Esophagus muscularis mucosa (tissue), 4 donors: ENCODE measurements around the gene WDR3. TPM values are rescaled to one million over a fixed set of nuclear protein-coding genes. Genes with fewer than 3 reads are reported as not detected.

Experiments used
- DNase-seq: peaks from one replicate; pipeline ENCODE4 v3.0.0-alpha.2; 2017; ENCODE audit errors: extremely low spot score
- H3K27ac ChIP-seq, 4 donors: fragments of 200-600 bp; sonication (generic); replicated peaks in 1 of 4; 1 replicate in 3 of 4; 2 replicates in 1 of 4; pipeline ENCODE4 v1.5.1; 2016 to 2019; ENCODE audit warnings: mild to moderate bottlenecking in 1 of 4
- H3K27me3 ChIP-seq, 4 donors: fragments of 200-600 bp; sonication (generic); one replicate each; pipeline versions ENCODE4 v1.5.1 to v1.6.0; 2016 to 2019
- H3K36me3 ChIP-seq, 4 donors: fragments of 200-600 bp; sonication (generic); one replicate each; pipeline ENCODE4 v1.5.1; 2016 to 2019
- H3K4me1 ChIP-seq, 4 donors: fragments of 200-600 bp; sonication (generic); one replicate each; pipeline ENCODE4 v1.5.1; 2016 to 2019
- H3K4me3 ChIP-seq, 4 donors: fragments of 200-600 bp; sonication (generic); 1 replicate in 2 of 4; 2 replicates in 2 of 4; pipeline ENCODE4 v1.5.1; 2016 to 2019; ENCODE audit warnings: mild to moderate bottlenecking in 4 of 4, moderate library complexity in 1 of 4
- H3K9me3 ChIP-seq, 4 donors: fragments of 200-600 bp; sonication (generic); 1 replicate in 3 of 4; 2 replicates in 1 of 4; pipeline ENCODE4 v1.5.1; 2016 to 2019
- EP300 ChIP-seq: sonication (generic); formaldehyde crosslinking; IDR thresholded peaks from one replicate; pipeline ENCODE4 v1.6.1; 2017; ENCODE audit warnings: antibody characterized with exemption
- POLR2A ChIP-seq: fragments of 450-650 bp; IDR thresholded peaks from one replicate; pipeline ENCODE4 v1.6.1; 2017; ENCODE audit warnings: antibody characterized with exemption, moderate library complexity, mild to moderate bottlenecking, low read depth
- POLR2AphosphoS5 ChIP-seq, 2 donors: sonication (generic); formaldehyde crosslinking; IDR thresholded peaks; one replicate each; pipeline ENCODE4 v1.6.1; 2017; ENCODE audit warnings: antibody characterized with exemption in 2 of 2
- WGBS: methylation state at CpG from one replicate; pipeline ENCODE4 v1.1.5; 2018; 5-methylcytosine and 5-hydroxymethylcytosine counted together
- intact Hi-C: fragments of 100-400 bp; cut with DNase I; formaldehyde crosslinking; loops from one replicate; pipeline ENCODE4 v1.15.1; 2023
- total RNA-seq, 4 donors: library from RNA; depleted of rRNA; stranded (reverse); fragments of >200 nt; gene quantifications; one replicate each; pipeline versions ENCODE4 v1.1.0 to v1.2.1, GENCODE V29; 2016
- TF ChIP-seq, protein P1 (sequence below), 3 experiments: fragments of 200-600 bp in 2 of 3; fragments of 450-650 bp in 1 of 3; sonication (generic) in 2 of 3; IDR thresholded peaks; one replicate each; pipeline ENCODE4 v1.5.1; 2017 to 2019; ENCODE audit warnings: antibody characterized with exemption in 3 of 3, mild to moderate bottlenecking in 2 of 3, moderate library complexity in 1 of 3

The WDR3 gene
- total RNA-seq, 4 donors from 2014 or later, result 6.2 to 12.4 (median 9.1) TPM

DNA sequence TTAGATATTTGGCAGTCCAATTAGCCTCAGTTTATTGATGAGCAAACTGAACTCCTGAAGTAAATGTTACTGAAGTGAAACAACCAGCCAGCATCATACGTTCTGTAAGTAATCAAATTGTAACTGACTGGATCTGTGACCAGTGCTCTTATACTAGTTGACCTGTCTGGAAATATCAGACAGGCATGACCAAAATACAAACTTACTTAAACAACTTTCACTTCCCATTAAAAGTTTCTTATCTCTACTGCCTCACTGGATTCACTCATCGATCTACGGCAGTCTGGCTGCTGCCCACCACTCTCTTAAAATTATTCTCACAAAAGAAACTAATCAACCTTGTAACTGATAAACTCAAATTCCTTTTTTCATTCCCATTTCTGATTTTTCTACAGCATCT lies 56.4 kb downstream of the WDR3 start:
- H3K36me3 ChIP-seq, result no peaks in the 10 kb centered on the region
- 68% methylated on average over 3 of the region's 3 CpGs for WGBS
- H3K9me3 ChIP-seq, result no peaks in the 10 kb centered on the region
- TF ChIP-seq POLR2AphosphoS5 (IDR thresholded peaks at IDR 0.05) (no peak), POLR2A (no peak), EP300 (no peak)
- TF ChIP-seq, protein P1, sequence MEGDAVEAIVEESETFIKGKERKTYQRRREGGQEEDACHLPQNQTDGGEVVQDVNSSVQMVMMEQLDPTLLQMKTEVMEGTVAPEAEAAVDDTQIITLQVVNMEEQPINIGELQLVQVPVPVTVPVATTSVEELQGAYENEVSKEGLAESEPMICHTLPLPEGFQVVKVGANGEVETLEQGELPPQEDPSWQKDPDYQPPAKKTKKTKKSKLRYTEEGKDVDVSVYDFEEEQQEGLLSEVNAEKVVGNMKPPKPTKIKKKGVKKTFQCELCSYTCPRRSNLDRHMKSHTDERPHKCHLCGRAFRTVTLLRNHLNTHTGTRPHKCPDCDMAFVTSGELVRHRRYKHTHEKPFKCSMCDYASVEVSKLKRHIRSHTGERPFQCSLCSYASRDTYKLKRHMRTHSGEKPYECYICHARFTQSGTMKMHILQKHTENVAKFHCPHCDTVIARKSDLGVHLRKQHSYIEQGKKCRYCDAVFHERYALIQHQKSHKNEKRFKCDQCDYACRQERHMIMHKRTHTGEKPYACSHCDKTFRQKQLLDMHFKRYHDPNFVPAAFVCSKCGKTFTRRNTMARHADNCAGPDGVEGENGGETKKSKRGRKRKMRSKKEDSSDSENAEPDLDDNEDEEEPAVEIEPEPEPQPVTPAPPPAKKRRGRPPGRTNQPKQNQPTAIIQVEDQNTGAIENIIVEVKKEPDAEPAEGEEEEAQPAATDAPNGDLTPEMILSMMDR (IDR thresholded peaks at IDR 0.05), result no peak
- DNase-seq, result no peak
- H3K27ac ChIP-seq, result no peak overlapping the region
- intact Hi-C loops, result no loop called here
- H3K4me3 ChIP-seq, result no peak overlapping the region
- H3K27me3 ChIP-seq, result no peaks in the 10 kb centered on the region
- H3K4me1 ChIP-seq, result no peaks in the 10 kb centered on the region

DNA sequence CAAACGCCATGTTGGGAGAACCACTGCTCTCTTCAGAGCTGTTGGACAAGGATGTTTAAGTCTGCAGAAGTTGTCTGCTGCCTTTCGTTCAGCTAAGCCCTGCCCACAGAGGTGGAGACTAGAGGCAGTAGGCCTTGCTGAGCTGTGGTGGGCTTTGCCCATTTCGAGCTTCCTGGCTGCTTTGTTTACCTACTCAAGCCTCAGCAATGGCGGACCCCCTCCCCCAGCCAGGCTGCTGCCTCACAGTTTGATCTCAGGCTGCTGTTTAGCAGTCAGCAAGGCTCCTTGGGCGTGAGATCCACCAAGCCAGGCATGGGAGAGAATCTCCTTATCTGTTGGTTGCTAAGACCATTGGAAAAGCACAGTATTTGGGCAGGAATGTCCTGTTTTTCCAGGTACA lies 74.8 kb downstream of the WDR3 start:
- 70% methylated on average over 3 of the region's 5 CpGs for WGBS
- no peak for DNase-seq
- Histone ChIP-seq H3K36me3 (no peaks in the 10 kb centered on the region), H3K9me3 (no peaks in the 10 kb centered on the region), H3K27ac (no peak overlapping the region), H3K27me3 (no peaks in the 10 kb centered on the region), H3K4me3 (no peak overlapping the region), H3K4me1 (no peaks in the 10 kb centered on the region)
- intact Hi-C loops, result no loop called here
- TF ChIP-seq, protein P1 (IDR thresholded peaks at IDR 0.05), result no peak
- no peak for TF ChIP-seq POLR2A
- no peak for TF ChIP-seq POLR2AphosphoS5 (IDR thresholded peaks at IDR 0.05)
- TF ChIP-seq EP300, result no peak

DNA sequence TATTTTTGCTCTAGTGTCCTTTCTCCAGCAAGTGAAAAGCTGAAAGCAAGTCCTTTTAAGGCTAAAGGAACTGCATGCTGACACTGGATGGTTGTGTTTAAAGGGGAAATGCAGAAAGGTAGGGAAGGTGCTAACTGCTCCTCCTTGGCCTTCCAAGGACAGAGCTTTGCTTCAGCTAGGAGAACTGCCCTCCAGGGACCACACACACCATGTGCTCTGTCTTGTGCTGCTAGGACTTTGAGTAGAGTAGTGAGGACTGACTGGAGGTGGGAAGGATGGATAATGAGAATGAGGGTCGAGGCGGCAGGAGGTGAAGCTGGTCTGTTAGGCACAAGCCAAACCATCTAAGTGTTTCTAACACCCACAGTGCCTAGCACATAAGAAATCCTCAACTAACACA lies 77.9 kb downstream of the WDR3 start:
- intact Hi-C loops, result no loop called here
- no peak overlapping the region for H3K27ac ChIP-seq
- no peak overlapping the region for H3K4me3 ChIP-seq
- H3K4me1 ChIP-seq, result no peaks in the 10 kb centered on the region
- H3K36me3 ChIP-seq, result no peaks in the 10 kb centered on the region
- no peaks in the 10 kb centered on the region for H3K9me3 ChIP-seq
- 92% methylated on average over 2 of the region's 2 CpGs for WGBS
- TF ChIP-seq EP300 (no peak), POLR2A (no peak), POLR2AphosphoS5 (IDR thresholded peaks at IDR 0.05) (no peak)
- TF ChIP-seq, protein P1 (IDR thresholded peaks at IDR 0.05), result no peak
- no peaks in the 10 kb centered on the region for H3K27me3 ChIP-seq
- no peak for DNase-seq

DNA sequence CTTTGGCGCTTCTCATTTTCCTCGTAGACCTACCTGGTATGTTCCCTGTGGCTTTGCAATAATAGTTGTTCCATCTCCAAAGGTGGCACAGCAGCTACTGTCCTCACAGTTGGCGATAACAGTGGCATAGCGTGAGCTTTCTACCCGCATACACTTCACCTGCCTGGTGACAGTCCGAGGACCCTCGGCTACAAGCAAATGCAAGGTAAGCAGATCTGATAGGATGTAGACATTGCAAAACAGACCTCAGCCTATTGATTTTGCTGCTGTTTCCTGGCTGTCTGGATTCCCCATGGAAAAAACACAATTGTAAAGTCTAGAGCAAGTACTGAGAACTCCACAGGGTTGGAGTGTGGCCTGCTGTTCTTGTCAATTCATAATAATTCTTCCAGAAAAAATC lies 78.5 kb downstream of the WDR3 start:
- no peaks in the 10 kb centered on the region for H3K9me3 ChIP-seq
- H3K27me3 ChIP-seq, result no peaks in the 10 kb centered on the region
- 87% methylated on average over 7 of the region's 7 CpGs for WGBS
- H3K4me3 ChIP-seq, result no peak overlapping the region
- H3K36me3 ChIP-seq, result no peaks in the 10 kb centered on the region
- H3K27ac ChIP-seq, result no peak overlapping the region
- H3K4me1 ChIP-seq, result no peaks in the 10 kb centered on the region
- intact Hi-C loops, result no loop called here
- DNase-seq, result no peak
- no peak for TF ChIP-seq EP300
- TF ChIP-seq POLR2AphosphoS5 (IDR thresholded peaks at IDR 0.05), result no peak
- TF ChIP-seq, protein P1 (IDR thresholded peaks at IDR 0.05), result no peak
- TF ChIP-seq POLR2A, result no peak

DNA sequence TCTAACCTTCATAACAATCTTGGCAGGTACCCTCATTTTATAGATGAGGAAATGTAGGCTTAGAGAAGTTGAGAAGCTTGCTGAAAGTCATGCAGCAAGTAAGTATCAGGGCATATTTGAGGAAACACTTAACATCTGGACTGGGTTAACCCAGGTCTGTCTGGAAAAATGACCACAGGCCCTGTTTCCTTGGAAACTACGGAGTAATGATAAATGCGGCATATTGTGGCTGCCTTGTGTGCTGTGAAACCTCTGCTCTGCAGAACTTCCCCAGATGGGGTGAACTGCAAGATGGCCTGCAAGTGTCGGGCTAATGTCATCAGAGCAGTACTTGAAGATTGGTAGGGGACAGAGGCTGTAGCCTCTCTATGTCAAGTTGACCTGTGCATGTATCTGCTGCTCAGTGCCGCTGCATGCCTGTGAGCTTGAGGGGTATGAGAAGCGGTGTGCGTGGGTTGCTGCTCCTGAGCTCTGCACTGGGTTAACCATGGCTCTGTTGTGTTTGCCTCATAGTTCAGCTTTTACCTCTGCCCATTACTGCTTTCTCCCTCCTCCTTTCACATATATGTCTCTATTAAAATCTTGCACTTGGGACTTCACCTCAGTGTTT lies 83.1 kb downstream of the WDR3 start:
- TF ChIP-seq EP300 (no peak), POLR2AphosphoS5 (IDR thresholded peaks at IDR 0.05) (no peak), POLR2A (no peak)
- TF ChIP-seq, protein P1 (IDR thresholded peaks at IDR 0.05), result no peak
- H3K27ac ChIP-seq, result no peak overlapping the region
- H3K36me3 ChIP-seq, result no peaks in the 10 kb centered on the region
- H3K4me3 ChIP-seq, result no peak overlapping the region
- intact Hi-C loops, result no loop called here
- H3K27me3 ChIP-seq, result no peaks in the 10 kb centered on the region
- 92% methylated on average over 5 of the region's 6 CpGs for WGBS
- no peak for DNase-seq
- no peaks in the 10 kb centered on the region for H3K9me3 ChIP-seq
- no peaks in the 10 kb centered on the region for H3K4me1 ChIP-seq
